SIG-M5 (cell line): ENCODE data around the gene ITPR3.

Source experiments
- DNase-seq: peaks from one replicate; lab custom pipeline; 2025; lab: John Stamatoyannopoulos, UW

ITPR3 gene

DNA sequence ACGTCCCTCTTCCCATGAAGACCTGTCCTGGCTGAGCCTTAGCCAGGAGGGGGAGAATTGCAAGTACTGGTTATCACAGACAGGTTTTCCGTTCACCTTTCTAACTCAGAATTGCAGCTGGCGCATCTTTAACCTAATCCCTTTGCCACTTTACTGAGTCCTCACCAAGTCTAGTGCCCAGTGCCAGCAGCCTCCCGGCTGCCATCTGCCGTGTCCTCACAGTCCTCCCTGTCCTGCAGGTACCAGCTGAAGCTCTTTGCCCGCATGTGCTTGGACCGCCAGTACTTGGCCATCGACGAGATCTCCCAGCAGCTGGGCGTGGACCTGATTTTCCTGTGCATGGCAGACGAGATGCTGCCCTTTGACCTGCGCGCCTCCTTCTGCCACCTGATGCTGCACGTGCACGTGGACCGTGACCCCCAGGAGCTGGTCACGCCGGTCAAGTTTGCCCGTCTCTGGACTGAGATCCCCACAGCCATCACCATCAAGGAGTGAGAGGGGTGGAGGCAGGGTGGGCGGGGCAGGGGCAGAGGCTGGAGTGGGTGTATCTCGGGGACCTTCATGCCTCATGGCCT, 49.1 kb downstream of the ITPR3 start:
- no peak for DNase-seq

DNA sequence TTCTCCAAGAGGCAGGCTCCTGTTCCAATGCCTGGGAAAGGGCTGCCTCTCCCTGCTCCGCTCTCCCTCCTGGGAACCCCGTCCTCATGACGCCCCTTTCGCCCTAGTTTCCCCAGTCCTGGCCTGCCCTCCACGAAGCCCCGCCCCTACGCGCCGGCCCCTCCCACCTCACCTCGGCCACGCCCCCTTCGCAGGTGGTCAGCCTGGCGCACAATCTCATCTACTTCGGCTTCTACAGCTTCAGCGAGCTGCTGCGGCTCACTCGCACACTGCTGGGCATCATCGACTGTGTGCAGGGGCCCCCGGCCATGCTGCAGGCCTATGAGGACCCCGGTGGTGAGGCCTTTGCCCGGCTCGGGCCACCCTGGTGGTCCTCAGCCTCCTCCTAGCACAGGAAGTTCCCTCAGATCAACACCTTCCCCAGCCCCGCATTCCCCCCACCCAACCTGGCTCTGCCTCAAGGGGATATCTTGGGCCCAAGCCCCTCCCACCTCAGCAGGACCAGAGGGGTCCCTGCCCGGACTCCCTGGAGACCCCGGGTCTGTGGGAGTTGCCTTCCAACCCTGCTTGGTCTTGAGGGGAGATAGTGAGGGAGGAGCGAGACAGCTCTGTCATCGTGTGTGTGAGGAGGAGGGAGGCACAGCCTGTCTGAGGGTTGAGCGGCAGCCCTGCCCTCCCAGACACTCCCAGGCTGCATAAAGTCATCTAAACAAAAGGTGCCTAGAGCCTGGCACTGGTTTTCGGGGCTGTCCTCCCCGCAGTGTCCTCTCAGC, 50.0 kb downstream of the ITPR3 start:
- no peak for DNase-seq

DNA sequence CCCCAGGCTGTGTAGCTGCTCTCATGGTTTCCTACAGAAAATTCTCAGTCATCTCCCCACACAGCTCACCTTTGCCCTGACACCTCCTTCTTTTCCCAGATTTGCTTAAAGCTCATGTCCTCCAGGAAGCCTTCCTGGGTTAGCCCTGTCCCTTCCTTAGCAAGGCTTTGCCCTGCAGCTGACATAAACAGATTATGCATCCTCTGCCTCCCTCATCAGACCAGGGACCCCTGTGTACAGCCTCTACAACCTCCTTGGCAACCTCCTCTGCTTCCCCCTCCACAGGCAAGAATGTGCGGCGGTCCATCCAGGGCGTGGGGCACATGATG, 50.6 kb downstream of the ITPR3 start:
- no peak for DNase-seq

DNA sequence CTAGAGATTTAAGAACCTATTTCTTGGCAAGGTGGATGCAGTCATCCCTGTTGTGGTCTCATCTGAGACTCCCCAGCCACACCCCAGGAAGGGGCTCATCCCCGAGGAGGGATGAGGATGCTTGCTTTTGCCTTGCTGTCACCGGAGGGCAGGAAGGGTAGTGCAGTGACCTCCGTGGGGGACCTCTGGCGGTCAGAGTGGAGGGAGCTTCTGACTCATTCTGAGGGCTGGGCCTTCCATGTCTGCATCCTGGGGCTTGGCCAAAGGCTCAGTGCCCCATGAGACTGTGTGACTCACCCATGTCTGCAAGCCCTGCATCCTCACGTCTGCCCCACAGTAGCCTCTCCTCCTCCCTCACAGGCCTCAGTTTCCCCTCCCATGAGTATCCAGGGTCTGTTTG, 51.7 kb downstream of the ITPR3 start:
- DNase-seq = no peak

DNA sequence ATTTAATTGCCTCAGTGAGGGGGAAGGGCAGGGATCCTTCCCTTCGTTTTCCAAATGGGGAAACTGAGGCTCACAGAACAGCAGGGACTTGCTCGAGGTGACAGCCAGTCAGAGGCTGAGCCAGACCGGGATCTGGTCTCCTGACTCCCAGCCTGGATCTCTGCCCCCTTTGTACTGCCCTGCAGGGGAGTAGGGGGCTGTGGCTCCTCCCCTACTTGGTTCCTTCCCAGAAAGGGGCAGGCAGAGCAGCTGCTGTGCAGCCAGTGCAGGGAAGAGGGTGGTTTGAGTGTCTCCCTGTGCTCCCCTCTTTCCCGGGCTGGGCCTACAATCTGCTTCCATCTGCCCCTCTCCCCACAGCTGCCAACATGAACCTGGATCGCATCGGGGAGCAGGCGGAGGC, 52.7 kb downstream of the ITPR3 start:
- DNase-seq = no peak

DNA sequence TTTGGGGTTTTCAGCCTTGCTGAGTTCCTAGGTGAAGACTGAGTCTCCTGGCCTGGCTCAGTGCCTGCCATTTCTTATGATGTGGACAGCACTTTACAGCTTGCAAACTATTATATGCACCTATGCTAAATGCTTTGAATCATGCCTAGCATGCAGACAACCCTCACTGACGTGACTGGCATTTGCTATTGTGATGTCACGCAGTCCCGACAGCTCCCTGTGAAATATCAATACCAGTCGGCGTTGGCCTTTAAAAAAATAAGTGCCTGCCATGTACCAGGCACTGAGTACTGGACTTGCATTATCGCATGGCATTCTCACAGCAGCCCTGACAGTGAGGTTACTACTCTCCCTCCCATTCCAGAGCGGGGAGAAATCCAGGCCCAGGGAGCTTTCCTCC, 54.8 kb downstream of the ITPR3 start:
- no peak for DNase-seq

DNA sequence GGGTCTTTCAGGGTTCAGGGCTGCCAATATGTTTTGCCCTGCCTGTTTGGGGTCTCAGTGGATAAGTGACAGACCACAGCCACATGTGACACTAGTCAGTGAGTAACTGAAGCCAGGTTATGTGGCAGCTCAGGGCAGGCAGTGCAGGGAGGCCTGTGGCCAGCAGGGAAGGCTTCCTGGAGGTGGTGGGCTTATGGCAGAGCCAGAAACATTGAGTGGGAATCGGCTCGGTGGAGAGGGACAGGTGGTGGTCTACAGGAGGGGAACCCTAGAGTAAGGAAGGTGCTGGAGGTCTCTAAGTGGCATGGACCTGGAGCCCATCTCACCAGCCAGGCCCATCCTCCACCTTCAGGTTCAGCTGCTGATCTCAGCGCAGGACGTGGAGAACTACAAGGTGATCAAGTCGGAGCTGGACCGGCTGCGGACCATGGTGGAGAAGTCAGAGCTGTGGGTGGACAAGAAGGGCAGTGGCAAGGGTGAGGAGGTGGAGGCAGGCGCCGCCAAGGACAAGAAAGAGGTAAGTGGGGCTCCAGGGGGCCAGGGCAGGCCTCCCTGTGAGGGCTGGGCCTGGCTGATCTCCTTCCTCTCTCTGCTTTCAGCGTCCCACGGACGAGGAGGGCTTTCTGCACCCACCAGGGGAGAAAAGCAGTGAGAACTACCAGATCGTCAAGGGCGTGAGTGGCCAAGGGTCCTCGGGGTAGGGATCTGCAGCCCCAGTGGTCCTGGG, 55.5 kb downstream of the ITPR3 start:
- no peak for DNase-seq

DNA sequence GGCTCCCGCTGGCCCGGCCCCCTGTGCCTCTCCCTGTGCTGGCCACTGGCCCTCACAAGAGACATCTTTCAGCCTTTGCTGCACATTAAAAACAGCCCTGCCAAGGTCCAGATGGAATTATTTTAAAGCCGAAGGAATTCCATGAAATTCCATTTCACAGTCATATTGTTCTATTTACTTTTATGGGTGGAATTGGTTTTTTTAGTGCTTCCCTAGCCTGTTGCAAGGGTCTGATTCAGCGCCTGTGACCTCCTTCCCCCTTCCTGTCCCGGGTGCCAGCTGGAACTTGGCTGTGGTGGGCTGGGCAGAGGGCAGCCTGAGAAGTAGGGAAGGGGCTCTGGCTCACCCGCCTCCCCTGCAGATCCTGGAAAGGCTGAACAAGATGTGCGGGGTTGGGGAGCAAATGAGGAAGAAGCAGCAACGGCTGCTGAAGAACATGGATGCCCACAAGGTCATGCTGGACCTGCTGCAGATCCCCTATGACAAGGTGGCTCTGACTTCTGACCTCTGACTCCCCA, 56.1 kb downstream of the ITPR3 start:
- no peak for DNase-seq

DNA sequence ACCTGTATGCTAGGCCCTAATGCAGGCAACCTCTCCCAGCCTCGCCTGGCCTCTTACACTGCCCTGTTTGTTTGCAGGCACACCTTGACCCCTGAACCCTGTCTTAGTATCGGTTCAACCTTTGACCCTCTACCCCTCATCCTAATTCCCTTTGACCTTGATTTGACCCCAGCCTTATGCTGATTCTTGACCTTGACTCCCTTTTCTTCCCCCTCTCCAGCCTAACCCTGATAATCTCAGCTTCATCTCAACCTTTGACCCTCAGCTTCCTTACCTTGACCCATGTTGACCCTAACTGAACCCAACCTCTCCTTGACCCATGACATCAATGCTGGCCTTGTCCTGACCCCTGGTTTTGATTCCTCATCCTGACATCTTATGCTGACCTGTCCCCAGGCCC, 56.6 kb downstream of the ITPR3 start:
- no peak for DNase-seq

DNA sequence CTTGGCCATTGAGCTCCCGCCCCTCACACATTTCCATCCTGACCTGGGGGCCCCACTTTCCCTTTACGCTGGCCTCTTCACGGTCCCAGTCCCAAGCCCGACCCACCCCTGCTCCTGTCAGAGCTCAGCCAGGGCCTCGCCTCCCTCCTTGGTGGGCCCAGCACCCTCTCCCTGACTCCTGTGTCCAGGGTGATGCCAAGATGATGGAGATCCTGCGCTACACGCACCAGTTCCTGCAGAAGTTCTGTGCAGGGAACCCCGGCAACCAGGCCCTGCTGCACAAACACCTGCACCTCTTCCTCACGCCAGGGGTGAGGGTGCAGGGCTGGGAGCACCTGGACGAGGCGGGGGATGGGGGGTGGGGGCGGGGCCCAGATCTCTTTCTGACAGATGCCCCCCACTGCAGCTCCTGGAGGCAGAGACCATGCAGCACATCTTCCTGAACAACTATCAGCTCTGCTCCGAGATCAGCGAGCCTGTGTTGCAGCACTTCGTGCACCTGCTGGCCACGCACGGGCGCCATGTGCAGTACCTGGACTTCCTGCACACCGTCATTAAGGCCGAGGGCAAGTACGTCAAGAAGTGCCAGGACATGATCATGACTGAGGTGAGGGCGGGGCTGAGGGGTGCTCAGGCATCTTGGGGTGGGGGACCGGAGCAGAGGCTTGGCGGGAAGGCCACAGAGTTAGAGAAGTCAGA, 57.3 kb downstream of the ITPR3 start:
- no peak for DNase-seq

DNA sequence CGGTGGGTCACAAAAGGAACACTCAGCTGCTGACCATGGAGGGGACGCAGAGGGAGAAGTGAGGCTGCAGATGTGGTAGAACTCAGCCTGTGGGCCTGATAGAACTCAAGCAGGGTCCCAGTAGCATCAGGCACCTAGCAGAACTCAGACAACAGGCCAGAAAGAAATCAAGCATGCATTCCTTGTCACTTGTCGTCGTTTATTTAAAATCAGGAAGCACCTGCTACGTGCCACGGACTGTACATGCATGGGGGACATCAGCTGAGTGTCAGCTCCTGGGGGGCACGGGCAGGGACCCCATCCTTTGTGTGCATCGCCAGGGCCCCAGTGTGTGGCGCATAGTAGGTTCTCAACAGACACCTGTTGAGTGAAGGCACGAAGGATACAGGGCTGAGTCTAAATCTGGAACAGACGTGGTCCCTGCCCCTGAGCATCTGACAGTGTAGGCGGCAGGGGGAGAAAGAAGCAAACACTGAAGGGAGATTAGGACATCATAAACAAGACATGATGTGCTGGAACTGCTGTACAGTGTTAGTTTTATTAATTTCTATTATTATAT, 57.9 kb downstream of the ITPR3 start:
- DNase-seq = no peak

DNA sequence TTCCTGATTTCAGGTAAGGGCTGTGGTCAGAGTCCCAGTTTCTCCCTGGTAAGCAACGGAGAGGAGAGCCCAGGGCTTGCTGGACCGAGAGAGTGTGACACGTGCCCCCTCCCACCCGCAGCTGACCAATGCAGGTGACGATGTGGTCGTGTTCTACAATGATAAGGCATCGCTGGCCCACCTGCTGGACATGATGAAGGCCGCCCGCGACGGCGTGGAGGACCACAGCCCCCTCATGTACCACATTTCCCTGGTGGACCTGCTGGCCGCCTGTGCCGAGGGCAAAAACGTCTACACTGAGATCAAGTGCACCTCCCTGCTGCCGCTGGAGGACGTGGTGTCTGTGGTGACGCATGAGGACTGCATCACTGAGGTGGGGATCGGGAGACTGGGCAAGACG, 58.6 kb downstream of the ITPR3 start:
- DNase-seq = no peak

DNA sequence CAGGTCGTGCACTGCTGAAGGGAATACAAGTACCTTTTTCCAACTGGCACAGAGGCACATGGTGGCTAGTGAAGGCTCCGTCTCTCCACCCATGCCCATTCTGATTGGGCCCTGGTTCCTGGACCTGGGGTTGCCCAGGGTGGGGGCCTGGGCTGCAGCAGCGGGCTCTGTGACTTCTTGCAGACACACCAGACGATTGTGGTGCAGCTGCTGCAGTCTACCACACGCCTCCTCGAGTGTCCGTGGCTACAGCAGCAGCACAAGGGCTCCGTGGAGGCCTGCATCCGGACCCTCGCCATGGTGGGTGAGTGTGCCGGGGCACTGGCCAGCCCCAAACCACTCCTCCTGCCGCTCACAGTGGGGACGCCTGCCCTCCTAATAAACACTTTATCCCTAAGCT, 61.2 kb downstream of the ITPR3 start:
- DNase-seq = no peak

DNA sequence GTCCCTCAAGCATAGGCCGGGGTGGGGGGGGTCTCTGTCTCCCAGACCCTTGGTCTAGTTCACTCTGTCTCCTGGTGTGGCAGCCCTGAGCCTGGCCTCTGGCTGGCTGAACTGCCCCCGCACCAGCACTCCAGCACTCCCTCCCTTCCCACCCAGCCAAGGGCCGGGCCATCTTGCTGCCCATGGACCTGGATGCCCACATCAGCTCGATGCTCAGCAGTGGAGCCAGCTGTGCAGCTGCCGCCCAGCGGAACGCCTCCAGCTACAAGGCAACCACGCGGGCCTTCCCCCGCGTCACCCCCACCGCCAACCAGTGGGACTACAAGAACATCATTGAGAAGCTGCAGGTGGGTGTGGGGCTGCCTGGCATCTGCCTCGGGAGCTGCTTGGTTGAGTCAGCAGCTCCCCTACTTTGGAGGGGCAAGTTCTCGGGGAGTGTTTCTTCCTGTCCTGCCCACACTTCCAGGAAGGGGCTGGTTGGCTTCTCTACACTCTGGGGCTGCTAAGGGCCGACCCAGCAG, 62.0 kb downstream of the ITPR3 start:
- no peak for DNase-seq

DNA sequence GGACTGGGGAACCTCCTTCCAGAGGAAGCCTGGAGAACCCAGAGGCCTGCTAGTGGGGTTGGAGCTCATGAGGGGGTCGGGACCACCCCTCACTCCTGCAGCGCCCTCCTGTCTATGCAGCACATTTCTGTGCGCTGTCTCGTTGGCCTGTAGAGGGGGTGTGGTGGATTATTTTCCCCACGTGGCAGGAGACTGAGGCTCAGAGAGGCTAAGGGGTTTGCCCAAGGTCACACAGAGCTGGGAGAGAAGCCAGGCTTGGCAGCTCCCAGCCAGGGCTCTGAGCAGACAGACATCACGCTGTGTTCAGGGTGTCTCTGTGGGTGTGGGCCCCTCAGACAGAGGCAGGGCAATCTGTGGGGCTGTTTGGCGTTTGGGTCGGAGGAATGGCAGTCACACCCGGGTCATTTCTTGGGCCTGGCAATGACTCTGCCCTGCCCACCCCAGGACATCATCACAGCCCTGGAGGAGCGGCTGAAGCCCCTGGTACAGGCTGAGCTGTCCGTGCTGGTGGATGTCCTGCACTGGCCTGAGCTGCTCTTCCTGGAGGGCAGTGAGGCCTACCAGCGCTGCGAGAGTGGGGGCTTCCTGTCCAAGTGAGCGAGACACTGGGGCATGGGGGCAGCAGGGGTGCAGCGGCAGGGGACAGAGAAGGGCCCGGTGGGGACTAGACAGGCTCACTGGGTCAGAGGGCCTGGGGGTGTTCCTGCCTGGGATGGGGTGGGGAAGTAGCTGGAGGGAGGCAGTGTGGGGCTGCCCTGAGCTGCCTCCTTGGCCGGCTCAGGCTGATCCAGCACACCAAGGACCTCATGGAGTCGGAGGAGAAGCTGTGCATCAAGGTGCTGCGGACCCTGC, 62.7 kb downstream of the ITPR3 start:
- no peak for DNase-seq

DNA sequence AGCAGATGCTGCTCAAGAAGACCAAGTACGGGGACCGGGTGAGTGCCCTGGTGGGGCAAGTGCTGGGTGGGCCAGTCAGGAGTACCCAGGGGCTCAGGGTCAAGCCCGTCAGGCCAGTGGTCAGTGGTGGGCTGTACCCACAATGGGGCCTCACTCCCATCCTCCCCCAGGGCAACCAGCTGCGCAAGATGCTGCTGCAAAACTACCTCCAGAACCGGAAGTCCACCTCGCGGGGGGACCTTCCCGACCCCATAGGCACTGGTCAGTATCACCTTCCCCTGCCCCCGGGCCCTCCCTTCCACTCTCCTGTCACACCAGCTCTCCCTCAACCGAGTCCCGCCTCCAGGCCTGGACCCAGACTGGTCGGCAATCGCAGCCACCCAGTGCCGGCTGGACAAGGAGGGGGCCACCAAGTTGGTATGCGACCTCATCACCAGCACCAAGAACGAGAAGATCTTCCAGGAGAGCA, 63.3 kb downstream of the ITPR3 start:
- DNase-seq = no peak

DNA sequence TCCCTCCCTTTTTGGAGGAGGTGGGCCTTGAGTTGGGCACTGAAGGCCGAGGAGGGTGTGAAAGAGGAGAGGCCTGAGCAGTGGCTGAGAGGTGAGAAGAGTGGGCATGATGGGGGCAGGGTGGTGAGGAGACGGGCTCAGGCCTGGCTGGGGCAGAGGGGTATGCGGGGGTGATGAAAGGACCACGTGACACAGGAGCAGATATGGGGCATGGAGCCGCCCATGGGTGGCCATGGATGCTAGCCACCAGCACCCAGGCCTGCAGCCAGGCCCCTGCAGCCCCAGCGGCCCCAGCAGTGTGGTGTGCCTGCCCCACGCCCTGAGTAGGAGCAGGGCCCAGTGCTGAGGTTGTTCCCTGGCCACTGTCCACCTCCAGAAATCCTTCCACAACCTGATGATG, 63.9 kb downstream of the ITPR3 start:
- no peak for DNase-seq

DNA sequence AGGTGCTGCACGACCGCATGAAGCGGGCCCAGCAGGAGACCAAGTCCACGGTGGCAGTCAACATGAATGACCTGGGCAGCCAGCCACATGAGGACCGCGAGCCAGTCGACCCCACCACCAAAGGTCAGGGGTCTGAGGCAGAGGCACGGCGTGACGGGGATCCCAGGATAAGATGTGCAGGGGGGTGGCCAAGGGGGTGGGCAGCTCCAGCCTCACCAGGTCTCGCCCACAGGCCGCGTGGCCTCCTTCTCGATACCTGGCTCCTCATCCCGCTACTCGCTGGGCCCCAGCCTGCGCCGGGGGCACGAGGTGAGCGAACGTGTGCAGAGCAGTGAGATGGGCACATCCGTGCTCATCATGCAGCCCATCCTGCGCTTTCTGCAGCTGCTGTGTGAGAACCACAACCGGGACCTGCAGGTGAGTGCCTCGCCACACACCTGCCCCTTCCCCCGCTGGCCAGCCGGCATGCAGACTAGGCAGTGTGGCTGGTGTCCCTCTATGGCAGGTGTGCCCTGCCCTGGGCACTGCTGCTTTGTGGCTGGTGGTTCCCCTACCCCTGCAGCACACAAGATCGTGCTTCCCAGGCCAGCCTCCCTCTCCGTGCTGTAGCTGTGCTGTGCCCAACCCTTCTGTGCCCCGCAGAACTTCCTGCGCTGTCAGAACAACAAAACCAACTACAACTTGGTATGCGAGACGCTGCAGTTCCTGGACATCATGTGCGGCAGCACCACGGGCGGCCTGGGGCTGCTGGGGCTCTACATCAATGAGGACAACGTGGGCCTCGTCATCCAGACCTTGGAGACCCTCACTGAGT, 64.5 kb downstream of the ITPR3 start:
- DNase-seq = no peak

DNA sequence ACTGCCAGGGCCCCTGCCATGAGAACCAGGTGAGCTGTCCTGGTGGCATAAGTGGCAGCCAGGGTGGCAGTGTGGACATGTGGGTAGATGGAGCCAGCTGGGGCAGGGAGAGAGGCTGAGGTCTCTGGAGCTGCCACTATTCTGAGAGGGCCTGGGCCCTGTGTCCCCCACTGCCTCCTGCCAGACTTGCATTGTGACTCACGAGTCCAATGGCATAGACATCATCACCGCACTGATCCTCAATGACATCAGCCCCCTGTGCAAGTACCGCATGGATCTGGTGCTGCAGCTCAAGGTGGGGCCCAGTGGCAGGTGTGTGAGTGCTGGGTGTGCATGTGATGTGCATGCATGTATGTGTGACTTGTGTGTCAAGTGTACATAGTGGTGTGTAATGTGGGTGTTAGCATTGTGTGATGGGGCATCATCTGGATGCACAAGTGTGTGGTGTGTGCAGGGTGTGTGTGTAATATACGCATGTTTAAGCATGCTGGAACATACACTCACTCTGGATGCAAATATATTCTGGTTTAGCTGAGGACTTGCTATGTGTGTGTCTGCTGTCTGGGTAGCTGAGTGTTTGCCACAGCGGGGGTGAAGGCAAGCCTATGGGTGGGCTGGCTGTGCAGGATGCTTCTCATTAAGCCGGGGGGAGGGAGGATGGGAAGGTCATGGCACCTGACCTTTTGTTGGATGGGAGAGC, 65.3 kb downstream of the ITPR3 start:
- no peak for DNase-seq
